ENCODE results near the gene MYOM3.
"Not testable (repeated sequence)": the region's sequence is repeated elsewhere in the genome, so short reads cannot be mapped to it uniquely, and the experiment has no call there.

MYOM3 gene

GRCh38 chr1:24030976-24031516 is 80.9 kb downstream of the MYOM3 start:
- DNase-seq (ENCODE audit: low read depth), result not testable (repeated sequence)

GRCh38 chr1:24027838-24028468 is 84.0 kb downstream of the MYOM3 start:
- DNase-seq (ENCODE audit: low read depth), result no peak

- DNase-seq (ENCODE audit: low read depth), result no peak
Measured at GRCh38 chr1:24022581-24023361, 89.2 kb downstream of the MYOM3 start.

GRCh38 chr1:24021403-24022266 is 90.3 kb downstream of the MYOM3 start:
- DNase-seq (ENCODE audit: low read depth), result no peak

- no peak for DNase-seq (ENCODE audit: low read depth)
Measured at GRCh38 chr1:24020470-24020869, 91.5 kb downstream of the MYOM3 start.

- no peak for DNase-seq (ENCODE audit: low read depth)
Measured at GRCh38 chr1:24020025-24020424, 91.9 kb downstream of the MYOM3 start.

- no peak for DNase-seq (ENCODE audit: low read depth)
Measured at GRCh38 chr1:24018611-24019580, 93.0 kb downstream of the MYOM3 start.

GRCh38 chr1:24015221-24016210 is 96.4 kb downstream of the MYOM3 start:
- DNase-seq (ENCODE audit: low read depth), result no peak

GRCh38 chr1:24012878-24013277 is 99.1 kb downstream of the MYOM3 start:
- DNase-seq (ENCODE audit: low read depth), result not testable (repeated sequence)

GRCh38 chr1:24010650-24011049 is 101.3 kb downstream of the MYOM3 start:
- DNase-seq (ENCODE audit: low read depth), result no peak

GRCh38 chr1:24009406-24009805 is 102.5 kb downstream of the MYOM3 start:
- DNase-seq (ENCODE audit: low read depth), result no peak

- not testable (repeated sequence) for DNase-seq (ENCODE audit: low read depth)
Measured at GRCh38 chr1:24008574-24009184, 103.3 kb downstream of the MYOM3 start.

GRCh38 chr1:24007079-24007478 is 104.9 kb downstream of the MYOM3 start:
- no peak for DNase-seq (ENCODE audit: low read depth)
